Loucy (cell line): ENCODE data around the gene LDB1.

ENCODE experiments used
- EZH2phosphoT487 ChIP-seq: fragments of 200-600 bp; IDR thresholded peaks from 2 replicates; pipeline ENCODE4 v1.6.1; 2018; ENCODE audit warnings: antibody characterized with exemption, mild to moderate bottlenecking, moderate library complexity, borderline replicate concordance
- TF ChIP-seq, protein P1 (sequence below): fragments of 200-600 bp; sonication (generic); conservative IDR thresholded peaks from 2 replicates; pipeline ENCODE4 v1.5.1; 2014; ENCODE audit warnings: mild to moderate bottlenecking, antibody characterized with exemption, low read length

DNA sequence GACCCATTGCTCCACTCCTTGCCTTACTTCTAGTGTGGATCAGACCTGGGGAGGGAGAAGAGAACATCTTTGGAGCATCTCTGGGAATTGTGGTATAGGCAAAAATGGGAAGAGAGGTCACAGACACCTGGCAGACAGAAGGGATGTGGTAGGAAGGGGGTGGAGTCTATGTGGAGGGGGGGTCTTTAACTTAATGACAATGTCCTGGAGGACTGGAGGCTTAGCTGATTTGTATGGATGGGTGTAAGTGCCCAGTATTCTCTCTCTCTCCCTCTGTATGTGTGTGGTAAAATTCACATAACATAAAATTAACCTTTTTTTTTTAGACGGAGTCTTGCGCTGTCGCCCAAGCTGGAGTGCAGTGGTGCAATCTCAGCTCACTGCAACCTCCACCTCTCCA lies 3.1 kb upstream of the LDB1 start:
- TF ChIP-seq EZH2phosphoT487, result no peak
- TF ChIP-seq, protein P1, sequence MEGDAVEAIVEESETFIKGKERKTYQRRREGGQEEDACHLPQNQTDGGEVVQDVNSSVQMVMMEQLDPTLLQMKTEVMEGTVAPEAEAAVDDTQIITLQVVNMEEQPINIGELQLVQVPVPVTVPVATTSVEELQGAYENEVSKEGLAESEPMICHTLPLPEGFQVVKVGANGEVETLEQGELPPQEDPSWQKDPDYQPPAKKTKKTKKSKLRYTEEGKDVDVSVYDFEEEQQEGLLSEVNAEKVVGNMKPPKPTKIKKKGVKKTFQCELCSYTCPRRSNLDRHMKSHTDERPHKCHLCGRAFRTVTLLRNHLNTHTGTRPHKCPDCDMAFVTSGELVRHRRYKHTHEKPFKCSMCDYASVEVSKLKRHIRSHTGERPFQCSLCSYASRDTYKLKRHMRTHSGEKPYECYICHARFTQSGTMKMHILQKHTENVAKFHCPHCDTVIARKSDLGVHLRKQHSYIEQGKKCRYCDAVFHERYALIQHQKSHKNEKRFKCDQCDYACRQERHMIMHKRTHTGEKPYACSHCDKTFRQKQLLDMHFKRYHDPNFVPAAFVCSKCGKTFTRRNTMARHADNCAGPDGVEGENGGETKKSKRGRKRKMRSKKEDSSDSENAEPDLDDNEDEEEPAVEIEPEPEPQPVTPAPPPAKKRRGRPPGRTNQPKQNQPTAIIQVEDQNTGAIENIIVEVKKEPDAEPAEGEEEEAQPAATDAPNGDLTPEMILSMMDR, result no peak
